PC-3 (cell line): ENCODE data around the gene BNIPL. TPM values are rescaled to one million over a fixed set of nuclear protein-coding genes. Genes with fewer than 3 reads are reported as not detected.

Source experiments
- ATAC-seq: fragments of 200-7000 bp; cut with Tn5 transposase; 2 replicates; pipeline ENCODE4 v1.9.1; 2020; ENCODE audit warnings: mild to moderate bottlenecking, moderate library complexity
- BruUV-seq: library from RNA; stranded (reverse); fragments of 400-500 nt; replicated peaks from 2 replicates; lab custom pipeline; 2021; lab: Mats Ljungman, UMichigan
- CTCF ChIA-PET: fragments of 300-600 bp; sonication (Branson Sonifier 250); formaldehyde crosslinking; loops from one replicate; lab custom pipeline; 2022; ENCODE audit warnings: antibody characterized with exemption; lab: Charles Lee
- POLR2A ChIA-PET: fragments of 300-600 bp; sonication (Branson Sonifier 250); formaldehyde crosslinking; loops from one replicate; lab custom pipeline; 2022; ENCODE audit warnings: antibody characterized with exemption; ENCODE audit not compliant: unreplicated experiment; lab: Charles Lee
- DNase-seq: peaks from one replicate; pipeline ENCODE4 v3.0.0-alpha.2; 2015
- H2AFZ ChIP-seq: fragments of 300-600 bp; sonication (generic); 2 replicates; pipeline ENCODE4 v1.6.0; 2016; ENCODE audit warnings: antibody characterized with exemption, low read length
- H3F3A ChIP-seq: fragments of 300-600 bp; sonication (generic); one replicate; pipeline ENCODE4 v1.6.0; 2017; ENCODE audit warnings: antibody characterized with exemption, low read length, control low read depth, mild to moderate bottlenecking; ENCODE audit not compliant: unreplicated experiment
- H3K27ac ChIP-seq: fragments of 300-600 bp; sonication (generic); 2 replicates; pipeline ENCODE4 v1.5.1; 2016; ENCODE audit warnings: mild to moderate bottlenecking, low read length
- H3K27me3 ChIP-seq: fragments of 300-600 bp; sonication (generic); 2 replicates; pipeline ENCODE4 v1.6.1; 2016; ENCODE audit warnings: low read length, mixed read lengths
- H3K36me3 ChIP-seq: fragments of 300-600 bp; sonication (generic); 2 replicates; pipeline ENCODE4 v1.6.1; 2016; ENCODE audit warnings: low read depth, mixed run types, low read length, mixed read lengths
- H3K4me1 ChIP-seq: fragments of 300-600 bp; sonication (generic); 2 replicates; pipeline ENCODE4 v1.5.1; 2016; ENCODE audit warnings: low read length; ENCODE audit not compliant: insufficient read depth
- H3K4me2 ChIP-seq: fragments of 300-600 bp; sonication (generic); 2 replicates; pipeline ENCODE4 v1.6.0; 2016; ENCODE audit warnings: low read length
- H3K4me3 ChIP-seq: fragments of 300-600 bp; sonication (generic); 2 replicates; pipeline ENCODE4 v1.5.1; 2016; ENCODE audit warnings: mild to moderate bottlenecking, low read length, mixed read lengths
- H3K79me2 ChIP-seq: fragments of 300-600 bp; sonication (generic); 2 replicates; pipeline ENCODE4 v1.6.1; 2017; ENCODE audit warnings: low read length, mixed read lengths
- H3K9ac ChIP-seq: fragments of 300-600 bp; sonication (generic); 2 replicates; pipeline ENCODE4 v1.6.0; 2016; ENCODE audit warnings: mild to moderate bottlenecking, low read length
- H3K9me2 ChIP-seq: fragments of 300-600 bp; sonication (generic); replicated peaks from 2 replicates; pipeline ENCODE4 v1.6.1; 2016; ENCODE audit warnings: mixed run types, low read length, mixed read lengths
- H3K9me3 ChIP-seq: fragments of 300-600 bp; sonication (generic); 2 replicates; pipeline ENCODE4 v1.6.1; 2016; ENCODE audit warnings: low read length, mixed read lengths
- H4K20me1 ChIP-seq: fragments of 300-600 bp; sonication (generic); 2 replicates; pipeline ENCODE4 v1.6.1; 2016; ENCODE audit warnings: low read length, mixed read lengths
- EZH2phosphoT487 ChIP-seq: fragments of 300-600 bp; sonication (generic); IDR thresholded peaks from 2 replicates; pipeline ENCODE4 v1.6.1; 2018; ENCODE audit warnings: mild to moderate bottlenecking, antibody characterized with exemption, low read length, borderline replicate concordance
- intact Hi-C: fragments of 100-400 bp; cut with micrococcal nuclease; formaldehyde crosslinking; loops from 2 replicates; pipeline ENCODE4 v1.9.0; 2023
- total RNA-seq: library from RNA; depleted of rRNA; stranded (reverse); fragments of >200 nt; gene quantifications from 2 replicates; pipeline ENCODE4 v1.2.3, GENCODE V29; 2014
- TF ChIP-seq, protein P1 (sequence below): fragments of 300-600 bp; sonication (generic); conservative IDR thresholded peaks from 2 replicates; pipeline ENCODE4 v1.5.1; 2017; ENCODE audit warnings: antibody characterized with exemption, low read depth, mild to moderate bottlenecking, low read length

BNIPL gene
- total RNA-seq, 1 experiment from 2014 or later = 0.51 TPM

DNA sequence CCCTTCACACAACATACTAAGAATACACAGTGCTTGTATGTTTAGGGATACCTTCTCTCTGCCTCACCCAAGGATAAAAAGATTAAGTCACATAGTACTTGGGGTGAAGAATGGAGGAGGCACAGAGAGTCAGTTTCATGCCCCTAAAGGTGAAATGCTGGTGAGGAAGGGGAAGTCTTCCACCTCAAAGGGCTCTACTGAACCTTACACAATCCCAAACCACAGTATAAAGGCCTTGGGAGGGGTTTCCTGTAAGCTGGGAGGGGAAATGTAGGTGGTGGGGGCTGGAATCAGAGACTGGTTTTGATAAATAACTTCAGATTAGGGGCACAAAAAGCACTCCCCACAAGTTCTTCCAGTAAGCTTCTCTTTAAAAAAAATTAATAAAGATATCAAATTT is 33.2 kb upstream of the BNIPL start:
- CTCF ChIA-PET = no interaction called here

DNA sequence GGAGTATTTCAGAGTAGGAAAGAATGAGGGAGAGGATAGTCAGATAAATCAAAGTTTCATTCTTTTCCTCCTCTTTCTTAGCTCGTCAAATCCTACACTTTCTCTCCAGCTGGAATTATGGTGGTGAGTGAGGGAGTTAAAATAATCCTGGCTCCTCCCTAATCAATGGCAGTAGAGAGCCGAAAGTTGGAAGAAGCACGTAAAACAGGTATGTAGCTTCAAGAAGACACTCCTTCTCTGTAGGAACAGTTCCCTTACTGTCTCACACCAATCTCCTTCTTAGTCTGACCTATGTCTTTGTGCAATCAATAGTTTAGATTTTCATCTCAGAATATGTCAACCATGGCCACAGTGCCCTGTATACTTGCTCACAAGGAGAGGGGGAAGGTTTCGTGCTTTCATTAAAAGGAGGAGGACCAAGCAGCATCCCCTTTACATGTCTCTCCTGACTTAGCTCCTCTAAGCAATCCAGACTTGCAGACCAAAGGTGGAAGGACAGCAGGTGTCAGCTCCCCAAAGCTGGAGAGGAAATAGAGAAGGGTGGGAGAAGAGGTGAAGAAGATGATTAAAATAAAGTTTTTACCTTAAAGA is 30.6 kb upstream of the BNIPL start:
- H3F3A ChIP-seq = peaks cover 6% of the 10 kb centered on the region
- ChIA-PET POLR2A (interaction anchor here (0.6 to 0.9 kb wide), 3 partner anchors 65 to 459 kb away, joined by 3 to 4 read pairs (median 4); partner anchors contain the start of gene GABPB2), CTCF (interaction anchor here (0.6 to 1.7 kb wide), 4 partner anchors 8 to 446 kb away, joined by 3 to 17 read pairs (median 8); partner anchors contain the start of gene CERS2)
- peaks cover 32% of the 10 kb centered on the region for H3K4me1 ChIP-seq
- H3K9me2 ChIP-seq = no peaks in the 10 kb centered on the region
- no peaks in the 10 kb centered on the region for H4K20me1 ChIP-seq
- intact Hi-C loops = loop anchor here (1.0 to 10.0 kb wide), 4 partner anchors 27 to 381 kb away; partner anchors contain the start of genes C1orf56, ENSA and GOLPH3L
- peak overlapping the region; percentile 42 for H3K9ac ChIP-seq
- no peaks in the 10 kb centered on the region for H3K27me3 ChIP-seq
- H3K9me3 ChIP-seq = no peaks in the 10 kb centered on the region
- peaks cover 22% of the 10 kb centered on the region for H3K79me2 ChIP-seq
- peak overlapping the region; percentile 62 for H3K4me3 ChIP-seq
- no TSS peak for BruUV-seq
- TF ChIP-seq, protein P1, sequence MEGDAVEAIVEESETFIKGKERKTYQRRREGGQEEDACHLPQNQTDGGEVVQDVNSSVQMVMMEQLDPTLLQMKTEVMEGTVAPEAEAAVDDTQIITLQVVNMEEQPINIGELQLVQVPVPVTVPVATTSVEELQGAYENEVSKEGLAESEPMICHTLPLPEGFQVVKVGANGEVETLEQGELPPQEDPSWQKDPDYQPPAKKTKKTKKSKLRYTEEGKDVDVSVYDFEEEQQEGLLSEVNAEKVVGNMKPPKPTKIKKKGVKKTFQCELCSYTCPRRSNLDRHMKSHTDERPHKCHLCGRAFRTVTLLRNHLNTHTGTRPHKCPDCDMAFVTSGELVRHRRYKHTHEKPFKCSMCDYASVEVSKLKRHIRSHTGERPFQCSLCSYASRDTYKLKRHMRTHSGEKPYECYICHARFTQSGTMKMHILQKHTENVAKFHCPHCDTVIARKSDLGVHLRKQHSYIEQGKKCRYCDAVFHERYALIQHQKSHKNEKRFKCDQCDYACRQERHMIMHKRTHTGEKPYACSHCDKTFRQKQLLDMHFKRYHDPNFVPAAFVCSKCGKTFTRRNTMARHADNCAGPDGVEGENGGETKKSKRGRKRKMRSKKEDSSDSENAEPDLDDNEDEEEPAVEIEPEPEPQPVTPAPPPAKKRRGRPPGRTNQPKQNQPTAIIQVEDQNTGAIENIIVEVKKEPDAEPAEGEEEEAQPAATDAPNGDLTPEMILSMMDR = no peak
- no peak for ATAC-seq
- H3K4me2 ChIP-seq = peak overlapping the region; percentile 79
- H2AFZ ChIP-seq = peak overlapping the region; percentile 75
- no peaks in the 10 kb centered on the region for H3K36me3 ChIP-seq
- DNase-seq = no peak
- peak overlapping the region; percentile 82; the same call in 1 of the 2 replicates for H3K27ac ChIP-seq

More for the DNA sequence above, 33.2 kb upstream of the BNIPL start:
- no peak overlapping the region for H3K27ac ChIP-seq
- intact Hi-C loops = loop anchor here (10.0 kb wide), 1 partner anchor 378 kb away; the partner anchor contains the start of gene ENSA
- H2AFZ ChIP-seq = no peak overlapping the region
- no peaks in the 10 kb centered on the region for H3K9me2 ChIP-seq
- ATAC-seq (no peak), DNase-seq (no peak)
- no peaks in the 10 kb centered on the region for H3K36me3 ChIP-seq
- no peaks in the 10 kb centered on the region for H3K27me3 ChIP-seq
- peaks cover 6% of the 10 kb centered on the region for H3F3A ChIP-seq
- no peaks in the 10 kb centered on the region for H3K79me2 ChIP-seq
- H4K20me1 ChIP-seq = no peaks in the 10 kb centered on the region
- H3K4me2 ChIP-seq = no peak overlapping the region
- no peak overlapping the region for H3K9ac ChIP-seq
- H3K9me3 ChIP-seq = no peaks in the 10 kb centered on the region
- POLR2A ChIA-PET = no interaction called here
- no TSS peak for BruUV-seq
- peaks cover 41% of the 10 kb centered on the region for H3K4me1 ChIP-seq
- TF ChIP-seq, protein P1 = no peak
- no peak overlapping the region for H3K4me3 ChIP-seq

DNA sequence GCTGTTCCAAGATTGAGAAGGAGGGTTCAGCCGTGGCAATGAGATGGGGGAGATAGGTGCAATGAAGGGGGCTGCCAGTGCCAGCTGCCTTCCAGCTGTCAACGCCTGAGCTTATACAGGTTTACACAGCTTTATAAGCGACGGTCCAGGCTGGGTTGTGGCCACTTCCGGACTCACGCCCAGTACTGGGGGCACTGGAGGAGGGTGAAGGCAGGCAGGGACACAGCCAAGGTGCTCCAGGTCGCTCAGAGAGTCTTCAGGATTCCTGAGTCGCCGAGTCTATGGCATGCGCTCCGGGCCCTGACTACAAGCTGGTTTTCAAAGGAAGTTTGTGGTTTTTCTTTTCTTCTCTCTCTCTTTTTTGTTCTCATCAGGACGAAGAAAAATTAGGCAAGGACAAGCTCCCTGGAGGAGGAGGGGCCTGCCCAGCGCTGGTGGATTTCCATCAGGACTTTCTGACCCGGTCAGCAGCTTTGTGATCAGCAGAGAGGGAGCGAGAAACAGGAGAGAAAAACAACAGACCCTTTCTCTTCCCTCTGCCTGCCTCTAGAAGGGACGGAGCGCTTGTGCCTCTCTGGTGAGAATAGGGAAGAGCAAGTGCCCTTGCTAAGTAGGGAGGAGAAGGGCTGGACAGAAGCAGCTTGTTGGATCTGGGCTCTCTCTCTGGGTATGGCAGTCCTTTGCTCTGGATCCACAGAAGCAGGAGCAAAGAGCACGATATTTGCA is 29.9 kb upstream of the BNIPL start, which contains the start of gene MINDY1:
Gene MINDY1, minus strand, starts transcription at position 576 of the 726 bp plus-strand sequence. CDS start 4,285 bp downstream, outside the sequence.
- DNase-seq = peak; percentile 80
- POLR2A ChIA-PET = interaction anchor here (0.6 to 0.9 kb wide), 4 partner anchors 32 to 460 kb away, joined by 3 to 7 read pairs (median 5); partner anchors contain the start of genes CERS2 and GABPB2
- CTCF ChIA-PET = interaction anchor here (0.6 to 1.7 kb wide), 5 partner anchors 9 to 81 kb away, joined by 4 to 17 read pairs (median 5); partner anchors contain the start of gene CERS2

More for the DNA sequence above, 29.9 kb upstream of the BNIPL start, which contains the start of gene MINDY1:
- TF ChIP-seq, protein P1 = peak; percentile 64
- TF ChIP-seq EZH2phosphoT487 = no peak
- H3K27me3 ChIP-seq = no peaks in the 10 kb centered on the region
- H3K4me2 ChIP-seq = peak within 1 kb of the TSS; percentile 92
- H3K9ac ChIP-seq = peak within 1 kb of the TSS; percentile 47
- peak within 1 kb of the TSS; percentile 86 for H3K4me3 ChIP-seq
- H3K9me3 ChIP-seq = no peaks in the 10 kb centered on the region
- intact Hi-C loops = loop anchor here (1.0 to 10.0 kb wide), 4 partner anchors 27 to 382 kb away; partner anchors contain the start of genes C1orf56, ENSA and GOLPH3L
- H3F3A ChIP-seq = peaks cover 6% of the 10 kb centered on the region
- peak; percentile 69 for ATAC-seq
- no peaks in the 10 kb centered on the region for H3K9me2 ChIP-seq
- peaks cover 27% of the 10 kb centered on the region for H3K79me2 ChIP-seq
- no peaks in the 10 kb centered on the region for H4K20me1 ChIP-seq
- BruUV-seq = TSS peak; percentile 57
- peak within 1 kb of the TSS; percentile 82 for H3K27ac ChIP-seq
- peaks cover 37% of the 10 kb centered on the region for H3K4me1 ChIP-seq
- H2AFZ ChIP-seq = peak within 1 kb of the TSS; percentile 75
- H3K36me3 ChIP-seq = no peaks in the 10 kb centered on the region
